ENCODE data around the gene ITGAD. TPM values are rescaled to one million over a fixed set of nuclear protein-coding genes. Genes with fewer than 3 reads are reported as not detected.

ITGAD gene
- total and polyA plus RNA-seq, 2 experiments from 2014 or later, result not detected

GRCh38 chr16:31461921-31462804 lies 69.0 kb downstream of the ITGAD start:
- Histone ChIP-seq H3F3A (replicated peaks; ENCODE audit: low read depth) (peaks cover 4% of the 10 kb centered on the region; the same call in 1 of the 2 replicates), H3K4me3 (no peak overlapping the region), H4K20me1 (replicated peaks; ENCODE audit: insufficient read depth) (peaks cover 6% of the 10 kb centered on the region), H3K36me3 (ENCODE audit: insufficient read depth) (no peaks in the 10 kb centered on the region; the same call in 1 of the 2 replicates), H3K4me2 (no peak overlapping the region), H3K27ac (ENCODE audit: low read depth) (no peak overlapping the region), H3K9me2 (ENCODE audit: insufficient read depth) (no peaks in the 10 kb centered on the region), H3K27me3 (ENCODE audit: insufficient read depth) (no peaks in the 10 kb centered on the region), H3K4me1 (ENCODE audit: insufficient read depth) (peaks cover 8% of the 10 kb centered on the region; the same call in 1 of the 2 replicates), H3K79me2 (replicated peaks; ENCODE audit: insufficient read depth) (peaks cover 9% of the 10 kb centered on the region), H2AFZ (no peak overlapping the region)
- DNase-seq (ENCODE audit: low spot score) (no peak), ATAC-seq (no peak)
- no peak overlapping the region for H3K27ac Mint-ChIP-seq
- H3K4me3 Mint-ChIP-seq, result no peak overlapping the region
- peaks cover 2% of the 10 kb centered on the region for H3K27me3 Mint-ChIP-seq (ENCODE audit: insufficient read depth, low read depth, poor library complexity)
- no peak for TF ChIP-seq JUNB (IDR thresholded peaks at IDR 0.05; ENCODE audit: unreplicated experiment)
- TF ChIP-seq STAT1 (IDR thresholded peaks at IDR 0.05; ENCODE audit: unreplicated experiment), result no peak
- no peak for TF ChIP-seq REST (IDR thresholded peaks at IDR 0.05; ENCODE audit: unreplicated experiment)
- TF ChIP-seq, protein P1, sequence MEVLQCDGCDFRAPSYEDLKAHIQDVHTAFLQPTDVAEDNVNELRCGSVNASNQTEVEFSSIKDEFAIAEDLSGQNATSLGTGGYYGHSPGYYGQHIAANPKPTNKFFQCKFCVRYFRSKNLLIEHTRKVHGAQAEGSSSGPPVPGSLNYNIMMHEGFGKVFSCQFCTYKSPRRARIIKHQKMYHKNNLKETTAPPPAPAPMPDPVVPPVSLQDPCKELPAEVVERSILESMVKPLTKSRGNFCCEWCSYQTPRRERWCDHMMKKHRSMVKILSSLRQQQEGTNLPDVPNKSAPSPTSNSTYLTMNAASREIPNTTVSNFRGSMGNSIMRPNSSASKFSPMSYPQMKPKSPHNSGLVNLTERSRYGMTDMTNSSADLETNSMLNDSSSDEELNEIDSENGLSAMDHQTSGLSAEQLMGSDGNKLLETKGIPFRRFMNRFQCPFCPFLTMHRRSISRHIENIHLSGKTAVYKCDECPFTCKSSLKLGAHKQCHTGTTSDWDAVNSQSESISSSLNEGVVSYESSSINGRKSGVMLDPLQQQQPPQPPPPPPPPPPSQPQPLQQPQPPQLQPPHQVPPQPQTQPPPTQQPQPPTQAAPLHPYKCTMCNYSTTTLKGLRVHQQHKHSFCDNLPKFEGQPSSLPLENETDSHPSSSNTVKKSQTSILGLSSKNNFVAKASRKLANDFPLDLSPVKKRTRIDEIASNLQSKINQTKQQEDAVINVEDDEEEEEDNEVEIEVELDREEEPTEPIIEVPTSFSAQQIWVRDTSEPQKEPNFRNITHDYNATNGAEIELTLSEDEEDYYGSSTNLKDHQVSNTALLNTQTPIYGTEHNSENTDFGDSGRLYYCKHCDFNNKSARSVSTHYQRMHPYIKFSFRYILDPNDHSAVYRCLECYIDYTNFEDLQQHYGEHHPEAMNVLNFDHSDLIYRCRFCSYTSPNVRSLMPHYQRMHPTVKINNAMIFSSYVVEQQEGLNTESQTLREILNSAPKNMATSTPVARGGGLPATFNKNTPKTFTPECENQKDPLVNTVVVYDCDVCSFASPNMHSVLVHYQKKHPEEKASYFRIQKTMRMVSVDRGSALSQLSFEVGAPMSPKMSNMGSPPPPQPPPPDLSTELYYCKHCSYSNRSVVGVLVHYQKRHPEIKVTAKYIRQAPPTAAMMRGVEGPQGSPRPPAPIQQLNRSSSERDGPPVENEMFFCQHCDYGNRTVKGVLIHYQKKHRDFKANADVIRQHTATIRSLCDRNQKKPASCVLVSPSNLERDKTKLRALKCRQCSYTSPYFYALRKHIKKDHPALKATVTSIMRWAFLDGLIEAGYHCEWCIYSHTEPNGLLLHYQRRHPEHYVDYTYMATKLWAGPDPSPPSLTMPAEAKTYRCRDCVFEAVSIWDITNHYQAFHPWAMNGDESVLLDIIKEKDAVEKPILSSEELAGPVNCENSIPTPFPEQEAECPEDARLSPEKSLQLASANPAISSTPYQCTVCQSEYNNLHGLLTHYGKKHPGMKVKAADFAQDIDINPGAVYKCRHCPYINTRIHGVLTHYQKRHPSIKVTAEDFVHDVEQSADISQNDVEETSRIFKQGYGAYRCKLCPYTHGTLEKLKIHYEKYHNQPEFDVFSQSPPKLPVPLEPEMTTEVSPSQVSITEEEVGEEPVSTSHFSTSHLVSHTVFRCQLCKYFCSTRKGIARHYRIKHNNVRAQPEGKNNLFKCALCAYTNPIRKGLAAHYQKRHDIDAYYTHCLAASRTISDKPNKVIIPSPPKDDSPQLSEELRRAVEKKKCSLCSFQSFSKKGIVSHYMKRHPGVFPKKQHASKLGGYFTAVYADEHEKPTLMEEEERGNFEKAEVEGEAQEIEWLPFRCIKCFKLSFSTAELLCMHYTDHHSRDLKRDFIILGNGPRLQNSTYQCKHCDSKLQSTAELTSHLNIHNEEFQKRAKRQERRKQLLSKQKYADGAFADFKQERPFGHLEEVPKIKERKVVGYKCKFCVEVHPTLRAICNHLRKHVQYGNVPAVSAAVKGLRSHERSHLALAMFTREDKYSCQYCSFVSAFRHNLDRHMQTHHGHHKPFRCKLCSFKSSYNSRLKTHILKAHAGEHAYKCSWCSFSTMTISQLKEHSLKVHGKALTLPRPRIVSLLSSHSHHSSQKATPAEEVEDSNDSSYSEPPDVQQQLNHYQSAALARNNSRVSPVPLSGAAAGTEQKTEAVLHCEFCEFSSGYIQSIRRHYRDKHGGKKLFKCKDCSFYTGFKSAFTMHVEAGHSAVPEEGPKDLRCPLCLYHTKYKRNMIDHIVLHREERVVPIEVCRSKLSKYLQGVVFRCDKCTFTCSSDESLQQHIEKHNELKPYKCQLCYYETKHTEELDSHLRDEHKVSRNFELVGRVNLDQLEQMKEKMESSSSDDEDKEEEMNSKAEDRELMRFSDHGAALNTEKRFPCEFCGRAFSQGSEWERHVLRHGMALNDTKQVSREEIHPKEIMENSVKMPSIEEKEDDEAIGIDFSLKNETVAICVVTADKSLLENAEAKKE (CRISPR knock-in tag; IDR thresholded peaks at IDR 0.05), result no peak
- no peak for TF ChIP-seq ETS1 (IDR thresholded peaks at IDR 0.05)
- no peak for TF ChIP-seq EZH2phosphoT487 (IDR thresholded peaks at IDR 0.05; ENCODE audit: unreplicated experiment)
- TF ChIP-seq ZNF114 (CRISPR knock-in tag; IDR thresholded peaks at IDR 0.05), result no peak
- TF ChIP-seq ZNF331 (CRISPR knock-in tag; IDR thresholded peaks at IDR 0.05; ENCODE audit: low read depth), result no peak
- no peak for TF ChIP-seq POLR2AphosphoS5 (IDR thresholded peaks at IDR 0.05; ENCODE audit: low read depth)
- no peak for TF ChIP-seq EZH2 (IDR thresholded peaks at IDR 0.05; ENCODE audit: low read depth, unreplicated experiment)
- no peak for TF ChIP-seq CREB1 (CRISPR knock-in tag; IDR thresholded peaks at IDR 0.05; ENCODE audit: low read depth)
- no peak for TF ChIP-seq NANOG (IDR thresholded peaks at IDR 0.05; ENCODE audit: borderline replicate concordance)
- TF ChIP-seq, protein P2, sequence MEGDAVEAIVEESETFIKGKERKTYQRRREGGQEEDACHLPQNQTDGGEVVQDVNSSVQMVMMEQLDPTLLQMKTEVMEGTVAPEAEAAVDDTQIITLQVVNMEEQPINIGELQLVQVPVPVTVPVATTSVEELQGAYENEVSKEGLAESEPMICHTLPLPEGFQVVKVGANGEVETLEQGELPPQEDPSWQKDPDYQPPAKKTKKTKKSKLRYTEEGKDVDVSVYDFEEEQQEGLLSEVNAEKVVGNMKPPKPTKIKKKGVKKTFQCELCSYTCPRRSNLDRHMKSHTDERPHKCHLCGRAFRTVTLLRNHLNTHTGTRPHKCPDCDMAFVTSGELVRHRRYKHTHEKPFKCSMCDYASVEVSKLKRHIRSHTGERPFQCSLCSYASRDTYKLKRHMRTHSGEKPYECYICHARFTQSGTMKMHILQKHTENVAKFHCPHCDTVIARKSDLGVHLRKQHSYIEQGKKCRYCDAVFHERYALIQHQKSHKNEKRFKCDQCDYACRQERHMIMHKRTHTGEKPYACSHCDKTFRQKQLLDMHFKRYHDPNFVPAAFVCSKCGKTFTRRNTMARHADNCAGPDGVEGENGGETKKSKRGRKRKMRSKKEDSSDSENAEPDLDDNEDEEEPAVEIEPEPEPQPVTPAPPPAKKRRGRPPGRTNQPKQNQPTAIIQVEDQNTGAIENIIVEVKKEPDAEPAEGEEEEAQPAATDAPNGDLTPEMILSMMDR (conservative IDR thresholded peaks at IDR 0.05; ENCODE audit: low read depth in 2 of 2), result no peak
- H3K9me3 Mint-ChIP-seq, result peaks cover 4% of the 10 kb centered on the region; the same call in 2 of the 3 replicates
- H3K36me3 Mint-ChIP-seq (ENCODE audit: low read depth), result peaks cover 31% of the 10 kb centered on the region
- peaks cover 8% of the 10 kb centered on the region for H3K4me1 Mint-ChIP-seq

Measured in GM23338 (cell line).